GM12878 (cell line): ENCODE data around the gene HSD11B1. TPM values are rescaled to one million over a fixed set of nuclear protein-coding genes. Genes with fewer than 3 reads are reported as not detected.

Experiments used
- ATAC-seq: fragments of 200-7000 bp; cut with Tn5 transposase; 3 replicates; pipeline ENCODE4 v1.9.1; 2020; ENCODE audit warnings: mild to moderate bottlenecking, moderate library complexity
- BruUV-seq: library from RNA; stranded (reverse); fragments of 400-500 nt; replicated peaks from 2 replicates; lab custom pipeline; 2021; lab: Mats Ljungman, UMichigan
- CTCF ChIA-PET: fragments of 300-600 bp; sonication (Branson Sonifier 250); formaldehyde crosslinking; extraction: SDS; loops from one replicate; lab custom pipeline; 2021; ENCODE audit warnings: inconsistent platforms; lab: Yijun Ruan, JAX
- POLR2A ChIA-PET: fragments of 350-600 bp; formaldehyde crosslinking; extraction: SDS; loops from one replicate; lab custom pipeline; 2021; ENCODE audit warnings: inconsistent platforms; lab: Charles Lee
- RAD21 ChIA-PET: fragments of 300-600 bp; sonication (Branson Sonifier 250); formaldehyde crosslinking; loops from one replicate; lab custom pipeline; 2023; ENCODE audit warnings: antibody characterized with exemption; ENCODE audit not compliant: unreplicated experiment; lab: Charles Lee
- SMC1A ChIA-PET: fragments of 300-600 bp; sonication (Branson Sonifier 250); formaldehyde crosslinking; loops from one replicate; lab custom pipeline; 2023; ENCODE audit not compliant: unreplicated experiment, uncharacterized antibody; lab: Charles Lee
- DNase-seq: peaks from one replicate; pipeline ENCODE4 v3.0.0-alpha.2; 2011; ENCODE audit warnings: low read depth, low spot score
- FAIRE-seq: peaks from 3 replicates; lab custom pipeline; 2011; peaks lifted over from hg19 to GRCh38; lab: Jason Lieb, UNC
- H2AFZ ChIP-seq: 2 replicates; pipeline ENCODE4 v1.6.0; 2011; ENCODE audit warnings: low read depth, low read length, control low read depth; ENCODE audit not compliant: control insufficient read depth
- H3K27ac ChIP-seq: 2 replicates; pipeline ENCODE4 v1.5.1; 2011; ENCODE audit warnings: control low read depth; ENCODE audit not compliant: control insufficient read depth, insufficient read depth
- H3K27me3 ChIP-seq, 2 experiments: replicated peaks in 1 of 2; 2 replicates each; pipeline versions ENCODE4 v1.6.0 to v1.6.1; 2011; ENCODE audit warnings: low read length in 1 of 2; ENCODE audit not compliant: control insufficient read depth in 2 of 2, insufficient read depth in 2 of 2
- H3K36me3 ChIP-seq, 2 experiments: 2 replicates each; pipeline ENCODE4 v1.5.1; 2011; ENCODE audit warnings: low read length in 1 of 2; ENCODE audit not compliant: control insufficient read depth in 2 of 2, insufficient read depth in 2 of 2
- H3K4me1 ChIP-seq: 2 replicates; pipeline ENCODE4 v1.6.1; 2011; ENCODE audit warnings: mild to moderate bottlenecking, low read length, moderate library complexity, mixed read lengths; ENCODE audit not compliant: control insufficient read depth, insufficient read depth
- H3K4me2 ChIP-seq: 2 replicates; pipeline ENCODE4 v1.6.0; 2011; ENCODE audit warnings: control low read depth; ENCODE audit not compliant: control insufficient read depth, insufficient read depth
- H3K4me3 ChIP-seq: fragments of 200-600 bp; sonication (generic); 2 replicates; pipeline ENCODE4 v1.5.1; 2016
- H3K79me2 ChIP-seq: 2 replicates; pipeline ENCODE4 v1.6.0; 2011; ENCODE audit warnings: low read length; ENCODE audit not compliant: control insufficient read depth, insufficient read depth
- H3K9ac ChIP-seq: 2 replicates; pipeline ENCODE4 v1.8.0; 2011; ENCODE audit warnings: low read length, control low read depth, mixed read lengths; ENCODE audit not compliant: control insufficient read depth, insufficient read depth
- H3K9me3 ChIP-seq: replicated peaks from 3 replicates; pipeline ENCODE4 v1.5.1; 2011; ENCODE audit warnings: mild to moderate bottlenecking, low read length; ENCODE audit not compliant: control insufficient read depth, insufficient read depth
- H4K20me1 ChIP-seq: 2 replicates; pipeline ENCODE4 v1.6.0; 2011; ENCODE audit not compliant: control insufficient read depth, insufficient read depth
- PKNOX1 ChIP-seq: fragments of 450-650 bp; IDR thresholded peaks from 2 replicates; pipeline ENCODE4 v1.6.1; 2016; ENCODE audit warnings: mild to moderate bottlenecking
- PML ChIP-seq: IDR thresholded peaks from 2 replicates; pipeline ENCODE4 v1.6.1; 2012; ENCODE audit warnings: low read length, inconsistent platforms
- SP1 ChIP-seq: IDR thresholded peaks from one replicate; pipeline ENCODE4 v1.6.1; 2011; ENCODE audit warnings: low read depth, low read length
- WGBS: methylation state at CpG from one replicate; pipeline ENCODE4 v1.1.6; 2016; ENCODE audit warnings: low lambda C conversion rate; ENCODE audit not compliant: insufficient replicate concordance, insufficient coverage; ENCODE audit errors: missing lambda C conversion rate; 5-methylcytosine and 5-hydroxymethylcytosine counted together
- in situ Hi-C: fragments of 300-500 bp; cut with MboI; formaldehyde crosslinking; loops from 9 replicates; pipeline ENCODE4 v1.14.3; 2018; ENCODE audit warnings: mixed read lengths
- intact Hi-C: fragments of 100-400 bp; cut with micrococcal nuclease; formaldehyde crosslinking; loops from one replicate; pipeline ENCODE4 v1.14.2; 2022; ENCODE audit not compliant: unreplicated experiment
- polyA plus RNA-seq, 11 experiments: library from polyadenylated mRNA; depleted of rRNA in 4 of 11; unstranded in 6 of 11; stranded (reverse) in 5 of 11; fragments of >200 nt; fragmentation: Nextera tagmentation in 4 of 11; fragmentation: Illumina TruSeq in 1 of 11; extraction: Ambion mirVana in 4 of 11; extraction: Trizol in 1 of 11; gene quantifications; 1 replicate in 1 of 11; 2 replicates in 10 of 11; pipeline versions ENCODE4 v1.2.1 to v1.2.3, GENCODE V29; 2011 to 2016; ENCODE audit warnings: inconsistent platforms in 2 of 11, missing spikeins in 2 of 11, low read depth in 1 of 11
- total RNA-seq, 4 experiments: library from RNA; depleted of rRNA in 3 of 4; stranded (reverse); fragments of >200 nt in 3 of 4; fragmentation: Illumina TruSeq in 1 of 4; extraction: Trizol in 1 of 4; gene quantifications; 2 replicates each; pipeline versions ENCODE4 v1.2.1 to v1.2.3, GENCODE V29; 2013 to 2021

HSD11B1 gene
- total and polyA plus RNA-seq, 10 of the 15 experiments (the other 5 are each of a cell fraction or from before 2014, with no cell fraction given): 0.04 to 0.27 (median 0.15) TPM; not detected in 7

GRCh38 chr1:209783386-209783785 lies 78.7 kb downstream of the HSD11B1 start:
- no peaks in the 10 kb centered on the region for H3K27me3 ChIP-seq
- peak overlapping the region; percentile 82 for H3K9ac ChIP-seq
- peaks cover 0 to 3% of the 10 kb centered on the region in 2 experiments; a peak in 2 of 4 replicates for H3K36me3 ChIP-seq
- in situ Hi-C loops: no loop called here
- H3K79me2 ChIP-seq: peaks cover 7% of the 10 kb centered on the region
- FAIRE-seq: no peak
- ATAC-seq: no peak
- RAD21 ChIA-PET: interaction anchor here (1.1 to 2.4 kb wide), 5 partner anchors 16 to 45 kb away, joined by 3 to 19 read pairs (median 5); partner anchors contain the start of genes TRAF3IP3 and UTP25
- BruUV-seq: no TSS peak
- no peak for TF ChIP-seq PML
- no peak for TF ChIP-seq SP1
- TF ChIP-seq PKNOX1: no peak
- peak overlapping the region; percentile 46 for H3K4me2 ChIP-seq
- SMC1A ChIA-PET: interaction anchor here (1.0 to 3.7 kb wide), 10 partner anchors 9 to 40 kb away, joined by 3 to 31 read pairs (median 6); no protein-coding TSS in a partner anchor
- POLR2A ChIA-PET: interaction anchor here (0.8 to 3.5 kb wide), 7 partner anchors 8 to 41 kb away, joined by 3 to 27 read pairs (median 4); partner anchors contain the start of gene TRAF3IP3
- DNase-seq: no peak
- 86% methylated on average over 6 of the region's 6 CpGs for WGBS
- no peak overlapping the region for H3K27ac ChIP-seq
- no peaks in the 10 kb centered on the region; the same call in 1 of the 3 replicates for H3K9me3 ChIP-seq
- peak overlapping the region; percentile 80 for H3K4me3 ChIP-seq
- intact Hi-C loops: no loop called here
- no peak overlapping the region for H2AFZ ChIP-seq
- CTCF ChIA-PET: interaction anchor here (0.5 to 6.0 kb wide), 8 partner anchors 10 to 1404 kb away, joined by 3 to 72 read pairs (median 6); partner anchors contain the start of genes TRAF3IP3 and UTP25
- no peaks in the 10 kb centered on the region for H4K20me1 ChIP-seq
- 0 out of 2 replicates have a peak, but pooled peaks cover 2% of the 10 kb centered on the region for H3K4me1 ChIP-seq

Other genes starting within 250 kb of the HSD11B1 start
Only the 7 nearest of the 8 such genes appear.
- gene CAMK1G, start 121.1 kb upstream of the HSD11B1 start, total RNA-seq (2014; rRNA removed): not detected in 2 replicates
- not detected in 2 replicates for gene CAMK1G, start 121.1 kb upstream of the HSD11B1 start, total RNA-seq (2014; rRNA removed; fragmentation: Illumina TruSeq; extraction: Trizol)
- not detected in 2 replicates for gene CAMK1G, start 121.1 kb upstream of the HSD11B1 start, total RNA-seq (2021)
- 0.12 and 0.20 TPM in 2 replicates for gene CAMK1G, start 121.1 kb upstream of the HSD11B1 start, polyA plus RNA-seq (2011; rRNA removed)
- gene CAMK1G, start 121.1 kb upstream of the HSD11B1 start, polyA plus RNA-seq (2014; fragmentation: Illumina TruSeq; extraction: Trizol): not detected in 2 replicates
- gene CAMK1G, start 121.1 kb upstream of the HSD11B1 start, polyA plus RNA-seq (2014; fragmentation: Nextera tagmentation; extraction: Ambion mirVana): not detected
- gene CAMK1G, start 121.1 kb upstream of the HSD11B1 start, polyA plus RNA-seq (2014; rRNA removed): 0.18 TPM in 1 of 2 replicates, not detected in the other
- not detected for gene CAMK1G, start 121.1 kb upstream of the HSD11B1 start, polyA plus RNA-seq (2016; fragmentation: Nextera tagmentation; extraction: Ambion mirVana)
- 0.11 and 1.2 TPM in 2 replicates for gene LAMB3, start 52.4 kb upstream of the HSD11B1 start, total RNA-seq (2014; rRNA removed)
- 0.09 TPM in 2 replicates for gene LAMB3, start 52.4 kb upstream of the HSD11B1 start, total RNA-seq (2014; rRNA removed; fragmentation: Illumina TruSeq; extraction: Trizol)
- gene LAMB3, start 52.4 kb upstream of the HSD11B1 start, total RNA-seq (2021): 0.31 and 0.64 TPM in 2 replicates
- gene LAMB3, start 52.4 kb upstream of the HSD11B1 start, polyA plus RNA-seq (2011; rRNA removed): 0.92 and 1.8 TPM in 2 replicates
- gene LAMB3, start 52.4 kb upstream of the HSD11B1 start, polyA plus RNA-seq (2014; fragmentation: Illumina TruSeq; extraction: Trizol): 0.04 TPM in 1 of 2 replicates, not detected in the other
- gene LAMB3, start 52.4 kb upstream of the HSD11B1 start, polyA plus RNA-seq (2014; fragmentation: Nextera tagmentation; extraction: Ambion mirVana): under 1 TPM in 1 of 2 experiments, not detected in 1; 0.04 TPM
- gene LAMB3, start 52.4 kb upstream of the HSD11B1 start, polyA plus RNA-seq (2014; rRNA removed): 0.10 and 0.25 TPM in 2 replicates
- gene LAMB3, start 52.4 kb upstream of the HSD11B1 start, polyA plus RNA-seq (2016; fragmentation: Nextera tagmentation; extraction: Ambion mirVana): under 1 TPM; 0.10 to 0.19 TPM
- gene G0S2, start 29.4 kb upstream of the HSD11B1 start, total RNA-seq (2014; rRNA removed): 0.22 and 0.34 TPM in 2 replicates
- gene G0S2, start 29.4 kb upstream of the HSD11B1 start, total RNA-seq (2014; rRNA removed; fragmentation: Illumina TruSeq; extraction: Trizol): 0.18 TPM in 1 of 2 replicates, not detected in the other
- 0.24 and 0.51 TPM in 2 replicates for gene G0S2, start 29.4 kb upstream of the HSD11B1 start, total RNA-seq (2021)
- 0.13 and 0.26 TPM in 2 replicates for gene G0S2, start 29.4 kb upstream of the HSD11B1 start, polyA plus RNA-seq (2011; rRNA removed)
- gene G0S2, start 29.4 kb upstream of the HSD11B1 start, polyA plus RNA-seq (2014; fragmentation: Illumina TruSeq; extraction: Trizol): 0.13 TPM in 1 of 2 replicates, not detected in the other
- gene G0S2, start 29.4 kb upstream of the HSD11B1 start, polyA plus RNA-seq (2014; fragmentation: Nextera tagmentation; extraction: Ambion mirVana): under 1 TPM; 0.07 to 0.08 TPM
- gene G0S2, start 29.4 kb upstream of the HSD11B1 start, polyA plus RNA-seq (2014; rRNA removed): 0.26 TPM in 1 of 2 replicates, not detected in the other
- under 1 TPM; 0.20 to 0.48 TPM for gene G0S2, start 29.4 kb upstream of the HSD11B1 start, polyA plus RNA-seq (2016; fragmentation: Nextera tagmentation; extraction: Ambion mirVana)
- 57.0 and 61.6 TPM in 2 replicates for gene TRAF3IP3, start 51.2 kb downstream of the HSD11B1 start, total RNA-seq (2014; rRNA removed)
- gene TRAF3IP3, start 51.2 kb downstream of the HSD11B1 start, total RNA-seq (2014; rRNA removed; fragmentation: Illumina TruSeq; extraction: Trizol): 78.2 and 81.8 TPM in 2 replicates
- gene TRAF3IP3, start 51.2 kb downstream of the HSD11B1 start, total RNA-seq (2021): 62.6 and 67.5 TPM in 2 replicates
- gene TRAF3IP3, start 51.2 kb downstream of the HSD11B1 start, polyA plus RNA-seq (2011; rRNA removed): 119 and 148 TPM in 2 replicates
- 88.2 and 103 TPM in 2 replicates for gene TRAF3IP3, start 51.2 kb downstream of the HSD11B1 start, polyA plus RNA-seq (2014; fragmentation: Illumina TruSeq; extraction: Trizol)
- 100 to 1,000 TPM; 117 to 121 TPM for gene TRAF3IP3, start 51.2 kb downstream of the HSD11B1 start, polyA plus RNA-seq (2014; fragmentation: Nextera tagmentation; extraction: Ambion mirVana)
- 64.3 and 83.5 TPM in 2 replicates for gene TRAF3IP3, start 51.2 kb downstream of the HSD11B1 start, polyA plus RNA-seq (2014; rRNA removed)
- 100 to 1,000 TPM; 105 to 115 TPM for gene TRAF3IP3, start 51.2 kb downstream of the HSD11B1 start, polyA plus RNA-seq (2016; fragmentation: Nextera tagmentation; extraction: Ambion mirVana)
- gene C1orf74, start 79.7 kb downstream of the HSD11B1 start, total RNA-seq (2014; rRNA removed): 3.4 and 4.4 TPM in 2 replicates
- 4.0 and 4.4 TPM in 2 replicates for gene C1orf74, start 79.7 kb downstream of the HSD11B1 start, total RNA-seq (2014; rRNA removed; fragmentation: Illumina TruSeq; extraction: Trizol)
- gene C1orf74, start 79.7 kb downstream of the HSD11B1 start, total RNA-seq (2021): 3.4 and 3.5 TPM in 2 replicates
- gene C1orf74, start 79.7 kb downstream of the HSD11B1 start, polyA plus RNA-seq (2011; rRNA removed): 3.2 and 3.9 TPM in 2 replicates
- 3.7 and 3.8 TPM in 2 replicates for gene C1orf74, start 79.7 kb downstream of the HSD11B1 start, polyA plus RNA-seq (2014; fragmentation: Illumina TruSeq; extraction: Trizol)
- 1 to 10 TPM; 3.4 to 4.4 TPM for gene C1orf74, start 79.7 kb downstream of the HSD11B1 start, polyA plus RNA-seq (2014; fragmentation: Nextera tagmentation; extraction: Ambion mirVana)
- gene C1orf74, start 79.7 kb downstream of the HSD11B1 start, polyA plus RNA-seq (2014; rRNA removed): 2.3 and 3.1 TPM in 2 replicates
- 1 to 10 TPM; 4.6 to 5.5 TPM for gene C1orf74, start 79.7 kb downstream of the HSD11B1 start, polyA plus RNA-seq (2016; fragmentation: Nextera tagmentation; extraction: Ambion mirVana)
- 0.05 TPM in 1 of 2 replicates, not detected in the other for gene IRF6, start 101.3 kb downstream of the HSD11B1 start, total RNA-seq (2014; rRNA removed)
- gene IRF6, start 101.3 kb downstream of the HSD11B1 start, total RNA-seq (2014; rRNA removed; fragmentation: Illumina TruSeq; extraction: Trizol): 0.04 and 0.09 TPM in 2 replicates
- 0.10 and 0.21 TPM in 2 replicates for gene IRF6, start 101.3 kb downstream of the HSD11B1 start, total RNA-seq (2021)
- 0.46 and 0.50 TPM in 2 replicates for gene IRF6, start 101.3 kb downstream of the HSD11B1 start, polyA plus RNA-seq (2011; rRNA removed)
- 0.12 and 0.30 TPM in 2 replicates for gene IRF6, start 101.3 kb downstream of the HSD11B1 start, polyA plus RNA-seq (2014; fragmentation: Illumina TruSeq; extraction: Trizol)
- under 1 TPM; 0.04 to 0.05 TPM for gene IRF6, start 101.3 kb downstream of the HSD11B1 start, polyA plus RNA-seq (2014; fragmentation: Nextera tagmentation; extraction: Ambion mirVana)
- gene IRF6, start 101.3 kb downstream of the HSD11B1 start, polyA plus RNA-seq (2014; rRNA removed): 0.11 and 0.22 TPM in 2 replicates
- gene IRF6, start 101.3 kb downstream of the HSD11B1 start, polyA plus RNA-seq (2016; fragmentation: Nextera tagmentation; extraction: Ambion mirVana): under 1 TPM; 0.06 to 0.09 TPM
- 8.9 and 9.0 TPM in 2 replicates for gene UTP25, start 123.1 kb downstream of the HSD11B1 start, total RNA-seq (2014; rRNA removed)
- gene UTP25, start 123.1 kb downstream of the HSD11B1 start, total RNA-seq (2014; rRNA removed; fragmentation: Illumina TruSeq; extraction: Trizol): 10.2 and 10.6 TPM in 2 replicates
- 6.5 and 7.4 TPM in 2 replicates for gene UTP25, start 123.1 kb downstream of the HSD11B1 start, total RNA-seq (2021)
- gene UTP25, start 123.1 kb downstream of the HSD11B1 start, polyA plus RNA-seq (2011; rRNA removed): 13.3 and 14.8 TPM in 2 replicates
- 9.4 and 10.8 TPM in 2 replicates for gene UTP25, start 123.1 kb downstream of the HSD11B1 start, polyA plus RNA-seq (2014; fragmentation: Illumina TruSeq; extraction: Trizol)
- 1 to 10 TPM; 3.0 TPM for gene UTP25, start 123.1 kb downstream of the HSD11B1 start, polyA plus RNA-seq (2014; fragmentation: Nextera tagmentation; extraction: Ambion mirVana)
- gene UTP25, start 123.1 kb downstream of the HSD11B1 start, polyA plus RNA-seq (2014; rRNA removed): 5.0 and 6.2 TPM in 2 replicates
- 1 to 10 TPM; 7.9 to 9.4 TPM for gene UTP25, start 123.1 kb downstream of the HSD11B1 start, polyA plus RNA-seq (2016; fragmentation: Nextera tagmentation; extraction: Ambion mirVana)